CD14-positive monocyte (primary cell): ENCODE results near the gene XCR1. TPM values are rescaled to one million over a fixed set of nuclear protein-coding genes. Genes with fewer than 3 reads are reported as not detected.

Source experiments
- DNase-seq, 3 donors: peaks; one replicate each; pipeline ENCODE4 v3.0.0-alpha.2; 2011 to 2022
- H2AFZ ChIP-seq: 2 replicates; pipeline ENCODE4 v1.6.0; 2012; ENCODE audit warnings: mild to moderate bottlenecking, low read depth, low read length, inconsistent platforms; ENCODE audit not compliant: insufficient read depth, poor library complexity, severe bottlenecking
- H3K27ac ChIP-seq, 2 donors: 1 replicate in 1 of 2; 2 replicates in 1 of 2; pipeline ENCODE4 v1.5.1; 2012 to 2013; ENCODE audit warnings: low read length in 2 of 2, control low read depth in 1 of 2, inconsistent platforms in 1 of 2, low read depth in 1 of 2, mild to moderate bottlenecking in 1 of 2
- H3K27me3 ChIP-seq, 2 donors: one replicate each; pipeline versions ENCODE4 v1.6.0 to v1.6.1; 2011 to 2013; ENCODE audit warnings: low read length in 2 of 2; ENCODE audit not compliant: control insufficient read depth in 2 of 2, insufficient read depth in 2 of 2
- H3K36me3 ChIP-seq, 2 donors: replicated peaks in 1 of 2; 1 replicate in 1 of 2; 2 replicates in 1 of 2; pipeline versions ENCODE4 v1.5.1 to v1.6.1; 2012 to 2013; ENCODE audit warnings: low read length in 2 of 2, control low read depth in 1 of 2, inconsistent platforms in 1 of 2, mild to moderate bottlenecking in 1 of 2; ENCODE audit not compliant: insufficient read depth in 2 of 2, control insufficient read depth in 1 of 2
- H3K4me1 ChIP-seq, 2 donors: 1 replicate in 1 of 2; 2 replicates in 1 of 2; pipeline versions ENCODE4 v1.5.1 to v1.6.1; 2012 to 2013; ENCODE audit warnings: low read length in 2 of 2, control low read depth in 1 of 2, inconsistent platforms in 1 of 2, mild to moderate bottlenecking in 1 of 2, moderate library complexity in 1 of 2; ENCODE audit not compliant: insufficient read depth in 2 of 2, control insufficient read depth in 1 of 2
- H3K4me2 ChIP-seq: replicated peaks from 2 replicates; pipeline ENCODE3; 2012; ENCODE audit warnings: low read length, moderate library complexity, mild to moderate bottlenecking; ENCODE audit not compliant: poor library complexity, severe bottlenecking; ENCODE audit errors: extremely low read depth
- H3K4me3 ChIP-seq, 3 experiments: fragments of 200-600 bp in 1 of 3; sonication (generic) in 1 of 3; replicated peaks in 1 of 3; 1 replicate in 2 of 3; 2 replicates in 1 of 3; pipeline ENCODE4 v1.5.1; 2011 to 2013; ENCODE audit warnings: low read length in 3 of 3, mild to moderate bottlenecking in 3 of 3, control low read depth in 2 of 3, low read depth in 2 of 3, inconsistent platforms in 1 of 3, moderate library complexity in 1 of 3
- H3K79me2 ChIP-seq: 2 replicates; pipeline ENCODE4 v1.6.0; 2012; ENCODE audit warnings: mild to moderate bottlenecking, control low read depth, inconsistent platforms, low read length, moderate library complexity; ENCODE audit not compliant: insufficient read depth
- H3K9ac ChIP-seq: 2 replicates; pipeline ENCODE4 v1.6.0; 2017; ENCODE audit warnings: low read length, mild to moderate bottlenecking; ENCODE audit not compliant: insufficient read depth, poor library complexity, severe bottlenecking
- H3K9me3 ChIP-seq, 2 donors: replicated peaks in 1 of 2; 1 replicate in 1 of 2; 2 replicates in 1 of 2; pipeline versions ENCODE4 v1.5.1 to v1.6.1; 2012 to 2013; ENCODE audit warnings: low read length in 2 of 2, control low read depth in 1 of 2; ENCODE audit not compliant: control insufficient read depth in 1 of 2, insufficient read depth in 1 of 2
- H4K20me1 ChIP-seq: 2 replicates; pipeline ENCODE4 v1.6.0; 2012; ENCODE audit warnings: mild to moderate bottlenecking, low read length, control low read depth, moderate library complexity; ENCODE audit not compliant: insufficient read depth
- H3K27ac Mint-ChIP-seq, 7 donors: one replicate each; pipeline ENCODE4 v1.8.0; 2020; ENCODE audit warnings: mild to moderate bottlenecking in 7 of 7, mixed read lengths in 7 of 7, moderate library complexity in 6 of 7, inconsistent platforms in 2 of 7
- H3K27me3 Mint-ChIP-seq, 3 donors: one replicate each; pipeline ENCODE4 v1.8.0; 2021 to 2022; ENCODE audit warnings: low read depth in 3 of 3, mild to moderate bottlenecking in 3 of 3, mixed read lengths in 3 of 3, moderate library complexity in 3 of 3, inconsistent platforms in 1 of 3
- H3K36me3 Mint-ChIP-seq, 2 donors: one replicate each; pipeline ENCODE4 v1.8.0; 2020; ENCODE audit warnings: mixed read lengths in 2 of 2, inconsistent platforms in 1 of 2, mild to moderate bottlenecking in 1 of 2
- H3K4me1 Mint-ChIP-seq: one replicate; pipeline ENCODE4 v1.8.0; 2020; ENCODE audit warnings: mild to moderate bottlenecking, mixed read lengths
- H3K4me3 Mint-ChIP-seq, 2 donors: one replicate each; pipeline ENCODE4 v1.8.0; 2020; ENCODE audit warnings: mild to moderate bottlenecking in 2 of 2, mixed read lengths in 2 of 2, moderate library complexity in 1 of 2
- H3K9me3 Mint-ChIP-seq, 7 donors: one replicate each; pipeline ENCODE4 v1.8.0; 2020 to 2022; ENCODE audit warnings: mixed read lengths in 7 of 7, mild to moderate bottlenecking in 6 of 7, moderate library complexity in 6 of 7, inconsistent platforms in 2 of 7
- WGBS: methylation state at CpG from one replicate; pipeline ENCODE4 v1.1.5; 2013; ENCODE audit warnings: missing lambda C conversion rate; ENCODE audit not compliant: insufficient coverage; 5-methylcytosine and 5-hydroxymethylcytosine counted together
- intact Hi-C, 2 donors: fragments of 100-400 bp; cut with micrococcal nuclease; formaldehyde crosslinking; loops; one replicate each; pipeline versions ENCODE4 v1.15.0 to v1.15.1; 2023
- polyA plus RNA-seq, 3 donors: library from polyadenylated mRNA; depleted of rRNA in 1 of 3; unstranded in 2 of 3; stranded (reverse) in 1 of 3; fragments of 300-500 nt in 2 of 3; fragments of >200 nt in 1 of 3; fragmentation: Illumina TruSeq in 2 of 3; gene quantifications; 1 replicate in 2 of 3; 2 replicates in 1 of 3; pipeline ENCODE4 v1.2.3, GENCODE V29; 2012 to 2021
- TF ChIP-seq, protein P1 (sequence below): fragments of 200-600 bp; IDR thresholded peaks from one replicate; pipeline ENCODE4 v1.8.0; 2022; ENCODE audit warnings: antibody characterized with exemption, mild to moderate bottlenecking

XCR1 gene
- polyA plus RNA-seq, 3 donors, result 0.03 to 0.05 TPM; not detected in 1

DNA sequence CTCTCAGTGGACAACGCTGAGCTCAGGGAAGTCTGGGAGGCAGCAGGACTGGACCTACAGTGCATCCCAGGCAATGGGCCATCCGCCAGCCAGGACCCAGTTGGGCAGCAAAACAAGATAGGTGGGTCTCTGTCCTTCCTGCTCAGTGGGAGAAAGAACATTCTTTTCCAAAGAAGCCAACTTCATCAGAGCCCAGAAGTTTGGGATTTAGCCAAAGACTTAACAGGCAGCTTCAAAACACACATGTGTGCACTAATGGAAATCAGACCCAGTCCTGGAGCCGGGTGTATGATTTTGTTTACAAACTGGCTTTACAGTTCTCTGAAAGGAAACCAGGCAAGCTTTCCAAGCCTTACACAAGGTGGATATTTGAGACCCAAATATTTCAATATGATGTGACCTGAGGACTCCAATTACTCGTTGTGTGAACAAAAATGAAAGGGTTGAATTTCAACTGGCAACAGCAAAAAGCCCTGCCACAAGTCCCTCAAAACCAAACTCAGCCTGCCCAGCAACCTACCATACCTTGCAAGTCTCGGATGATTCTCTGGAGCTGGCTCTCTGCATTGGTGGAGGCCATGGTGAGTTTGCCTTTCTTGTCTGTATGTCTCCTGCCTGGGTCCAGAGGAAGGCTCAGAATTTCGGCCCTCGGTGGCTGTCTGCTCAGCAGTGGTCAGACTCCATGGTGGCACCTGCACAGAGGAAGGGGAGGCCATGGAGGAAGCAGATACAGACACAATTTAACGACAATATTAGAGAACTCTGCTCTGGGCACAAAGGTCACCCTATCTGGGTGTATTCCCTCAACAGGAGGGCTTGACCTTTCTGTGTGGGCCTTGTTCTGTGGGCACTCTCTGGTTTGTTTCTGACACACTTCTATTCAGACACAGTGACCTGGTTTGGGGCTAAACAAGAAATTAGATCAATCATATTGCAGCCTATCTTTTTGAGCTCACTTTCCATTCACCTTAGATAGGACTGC lies 42.7 kb downstream of the XCR1 start:
- Histone ChIP-seq H3K4me1 (peaks cover 11 to 21% of the 10 kb centered on the region in 2 donors), H3K27me3 (no peaks in the 10 kb centered on the region), H3K9me3 (no peaks in the 10 kb centered on the region), H3K4me3 (no peak overlapping the region), H3K36me3 (peaks cover 51 to 64% of the 10 kb centered on the region in 2 donors), H3K79me2 (peaks cover 37% of the 10 kb centered on the region), H3K9ac (no peak overlapping the region), H3K27ac (peak overlapping the region in 1 of 2 donors; percentile 18), H2AFZ (no peak overlapping the region), H3K4me2 (no peak overlapping the region), H4K20me1 (peaks cover 45% of the 10 kb centered on the region)
- Mint-ChIP-seq H3K27ac (peak overlapping the region in 1 of 7 donors; percentile 61), H3K9me3 (no peaks in the 10 kb centered on the region), H3K36me3 (peaks cover 71 to 73% of the 10 kb centered on the region in 2 donors), H3K4me1 (peaks cover 25% of the 10 kb centered on the region), H3K27me3 (peaks cover 0 to 5% (median 0%) of the 10 kb centered on the region in 3 donors), H3K4me3 (no peak overlapping the region)
- DNase-seq, result no peak
- 94% methylated on average over 5 of the region's 8 CpGs for WGBS
- intact Hi-C loops, result no loop called here
- TF ChIP-seq, protein P1, sequence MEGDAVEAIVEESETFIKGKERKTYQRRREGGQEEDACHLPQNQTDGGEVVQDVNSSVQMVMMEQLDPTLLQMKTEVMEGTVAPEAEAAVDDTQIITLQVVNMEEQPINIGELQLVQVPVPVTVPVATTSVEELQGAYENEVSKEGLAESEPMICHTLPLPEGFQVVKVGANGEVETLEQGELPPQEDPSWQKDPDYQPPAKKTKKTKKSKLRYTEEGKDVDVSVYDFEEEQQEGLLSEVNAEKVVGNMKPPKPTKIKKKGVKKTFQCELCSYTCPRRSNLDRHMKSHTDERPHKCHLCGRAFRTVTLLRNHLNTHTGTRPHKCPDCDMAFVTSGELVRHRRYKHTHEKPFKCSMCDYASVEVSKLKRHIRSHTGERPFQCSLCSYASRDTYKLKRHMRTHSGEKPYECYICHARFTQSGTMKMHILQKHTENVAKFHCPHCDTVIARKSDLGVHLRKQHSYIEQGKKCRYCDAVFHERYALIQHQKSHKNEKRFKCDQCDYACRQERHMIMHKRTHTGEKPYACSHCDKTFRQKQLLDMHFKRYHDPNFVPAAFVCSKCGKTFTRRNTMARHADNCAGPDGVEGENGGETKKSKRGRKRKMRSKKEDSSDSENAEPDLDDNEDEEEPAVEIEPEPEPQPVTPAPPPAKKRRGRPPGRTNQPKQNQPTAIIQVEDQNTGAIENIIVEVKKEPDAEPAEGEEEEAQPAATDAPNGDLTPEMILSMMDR, result no peak

DNA sequence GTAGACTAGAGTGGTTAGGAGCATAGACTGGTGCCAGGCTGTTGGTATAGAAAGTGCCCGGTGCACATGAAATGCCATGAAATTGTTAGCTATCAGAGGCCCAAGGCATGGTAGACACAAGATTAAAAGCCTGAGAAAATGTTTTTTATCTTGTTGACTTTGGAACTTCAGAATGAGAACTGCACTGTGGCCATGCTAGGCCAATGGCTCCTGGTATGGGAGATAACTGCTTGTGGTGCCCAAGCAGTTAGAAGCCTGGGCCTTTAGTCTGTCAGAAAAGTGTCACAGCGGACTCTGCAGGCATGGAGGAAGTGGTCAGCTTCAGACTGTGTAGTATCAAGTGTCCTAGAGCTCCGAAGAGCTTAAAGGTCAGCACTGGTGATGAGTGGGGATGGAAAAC lies 43.5 kb downstream of the XCR1 start:
- peaks cover 36% of the 10 kb centered on the region for H4K20me1 ChIP-seq
- WGBS, result 100% methylated on average over 3 of the region's 3 CpGs
- H3K27ac ChIP-seq, result no peak overlapping the region
- Mint-ChIP-seq H3K4me1 (peaks cover 20% of the 10 kb centered on the region), H3K27me3 (peaks cover 0 to 3% (median 0%) of the 10 kb centered on the region in 3 donors), H3K4me3 (no peak overlapping the region), H3K27ac (no peak overlapping the region), H3K9me3 (no peaks in the 10 kb centered on the region), H3K36me3 (peaks cover 76 to 78% of the 10 kb centered on the region in 2 donors)
- peaks cover 55 to 73% of the 10 kb centered on the region in 2 donors for H3K36me3 ChIP-seq
- intact Hi-C loops, result no loop called here
- H3K27me3 ChIP-seq, result no peaks in the 10 kb centered on the region
- no peak overlapping the region for H3K4me2 ChIP-seq
- no peak overlapping the region for H3K9ac ChIP-seq
- H3K4me1 ChIP-seq, result peaks cover 16 to 17% of the 10 kb centered on the region in 2 donors
- no peak overlapping the region for H3K4me3 ChIP-seq
- H3K79me2 ChIP-seq, result peaks cover 28% of the 10 kb centered on the region
- no peak for DNase-seq
- H2AFZ ChIP-seq, result no peak overlapping the region
- H3K9me3 ChIP-seq, result no peaks in the 10 kb centered on the region
- TF ChIP-seq, protein P1, result no peak
